CD14-positive monocyte (primary cell): Measurements from ENCODE around the gene COX7A2. TPM values are rescaled to one million over a fixed set of nuclear protein-coding genes. Genes with fewer than 3 reads are reported as not detected.
A peak's percentile ranks its signal among the peaks of the same experiment; 100 is the strongest.

ENCODE experiments used
- DNase-seq, 3 donors: peaks; one replicate each; pipeline ENCODE4 v3.0.0-alpha.2; 2011 to 2022
- H2AFZ ChIP-seq: 2 replicates; pipeline ENCODE4 v1.6.0; 2012; ENCODE audit warnings: mild to moderate bottlenecking, low read depth, low read length, inconsistent platforms; ENCODE audit not compliant: insufficient read depth, poor library complexity, severe bottlenecking
- H3K27ac ChIP-seq, 2 donors: 1 replicate in 1 of 2; 2 replicates in 1 of 2; pipeline ENCODE4 v1.5.1; 2012 to 2013; ENCODE audit warnings: low read length in 2 of 2, control low read depth in 1 of 2, inconsistent platforms in 1 of 2, low read depth in 1 of 2, mild to moderate bottlenecking in 1 of 2
- H3K27me3 ChIP-seq, 2 donors: one replicate each; pipeline versions ENCODE4 v1.6.0 to v1.6.1; 2011 to 2013; ENCODE audit warnings: low read length in 2 of 2; ENCODE audit not compliant: control insufficient read depth in 2 of 2, insufficient read depth in 2 of 2
- H3K36me3 ChIP-seq, 2 donors: replicated peaks in 1 of 2; 1 replicate in 1 of 2; 2 replicates in 1 of 2; pipeline versions ENCODE4 v1.5.1 to v1.6.1; 2012 to 2013; ENCODE audit warnings: low read length in 2 of 2, control low read depth in 1 of 2, inconsistent platforms in 1 of 2, mild to moderate bottlenecking in 1 of 2; ENCODE audit not compliant: insufficient read depth in 2 of 2, control insufficient read depth in 1 of 2
- H3K4me1 ChIP-seq, 2 donors: 1 replicate in 1 of 2; 2 replicates in 1 of 2; pipeline versions ENCODE4 v1.5.1 to v1.6.1; 2012 to 2013; ENCODE audit warnings: low read length in 2 of 2, control low read depth in 1 of 2, inconsistent platforms in 1 of 2, mild to moderate bottlenecking in 1 of 2, moderate library complexity in 1 of 2; ENCODE audit not compliant: insufficient read depth in 2 of 2, control insufficient read depth in 1 of 2
- H3K4me2 ChIP-seq: replicated peaks from 2 replicates; pipeline ENCODE3; 2012; ENCODE audit warnings: low read length, moderate library complexity, mild to moderate bottlenecking; ENCODE audit not compliant: poor library complexity, severe bottlenecking; ENCODE audit errors: extremely low read depth
- H3K4me3 ChIP-seq, 3 experiments: fragments of 200-600 bp in 1 of 3; sonication (generic) in 1 of 3; replicated peaks in 1 of 3; 1 replicate in 2 of 3; 2 replicates in 1 of 3; pipeline ENCODE4 v1.5.1; 2011 to 2013; ENCODE audit warnings: low read length in 3 of 3, mild to moderate bottlenecking in 3 of 3, control low read depth in 2 of 3, low read depth in 2 of 3, inconsistent platforms in 1 of 3, moderate library complexity in 1 of 3
- H3K79me2 ChIP-seq: 2 replicates; pipeline ENCODE4 v1.6.0; 2012; ENCODE audit warnings: mild to moderate bottlenecking, control low read depth, inconsistent platforms, low read length, moderate library complexity; ENCODE audit not compliant: insufficient read depth
- H3K9ac ChIP-seq: 2 replicates; pipeline ENCODE4 v1.6.0; 2017; ENCODE audit warnings: low read length, mild to moderate bottlenecking; ENCODE audit not compliant: insufficient read depth, poor library complexity, severe bottlenecking
- H3K9me3 ChIP-seq, 2 donors: replicated peaks in 1 of 2; 1 replicate in 1 of 2; 2 replicates in 1 of 2; pipeline versions ENCODE4 v1.5.1 to v1.6.1; 2012 to 2013; ENCODE audit warnings: low read length in 2 of 2, control low read depth in 1 of 2; ENCODE audit not compliant: control insufficient read depth in 1 of 2, insufficient read depth in 1 of 2
- H4K20me1 ChIP-seq: 2 replicates; pipeline ENCODE4 v1.6.0; 2012; ENCODE audit warnings: mild to moderate bottlenecking, low read length, control low read depth, moderate library complexity; ENCODE audit not compliant: insufficient read depth
- H3K27ac Mint-ChIP-seq, 7 donors: one replicate each; pipeline ENCODE4 v1.8.0; 2020; ENCODE audit warnings: mild to moderate bottlenecking in 7 of 7, mixed read lengths in 7 of 7, moderate library complexity in 6 of 7, inconsistent platforms in 2 of 7
- H3K27me3 Mint-ChIP-seq, 3 donors: one replicate each; pipeline ENCODE4 v1.8.0; 2021 to 2022; ENCODE audit warnings: low read depth in 3 of 3, mild to moderate bottlenecking in 3 of 3, mixed read lengths in 3 of 3, moderate library complexity in 3 of 3, inconsistent platforms in 1 of 3
- H3K36me3 Mint-ChIP-seq, 2 donors: one replicate each; pipeline ENCODE4 v1.8.0; 2020; ENCODE audit warnings: mixed read lengths in 2 of 2, inconsistent platforms in 1 of 2, mild to moderate bottlenecking in 1 of 2
- H3K4me1 Mint-ChIP-seq: one replicate; pipeline ENCODE4 v1.8.0; 2020; ENCODE audit warnings: mild to moderate bottlenecking, mixed read lengths
- H3K4me3 Mint-ChIP-seq, 2 donors: one replicate each; pipeline ENCODE4 v1.8.0; 2020; ENCODE audit warnings: mild to moderate bottlenecking in 2 of 2, mixed read lengths in 2 of 2, moderate library complexity in 1 of 2
- H3K9me3 Mint-ChIP-seq, 7 donors: one replicate each; pipeline ENCODE4 v1.8.0; 2020 to 2022; ENCODE audit warnings: mixed read lengths in 7 of 7, mild to moderate bottlenecking in 6 of 7, moderate library complexity in 6 of 7, inconsistent platforms in 2 of 7
- WGBS: methylation state at CpG from one replicate; pipeline ENCODE4 v1.1.5; 2013; ENCODE audit warnings: missing lambda C conversion rate; ENCODE audit not compliant: insufficient coverage; 5-methylcytosine and 5-hydroxymethylcytosine counted together
- intact Hi-C, 2 donors: fragments of 100-400 bp; cut with micrococcal nuclease; formaldehyde crosslinking; loops; one replicate each; pipeline versions ENCODE4 v1.15.0 to v1.15.1; 2023
- polyA plus RNA-seq, 3 donors: library from polyadenylated mRNA; depleted of rRNA in 1 of 3; unstranded in 2 of 3; stranded (reverse) in 1 of 3; fragments of 300-500 nt in 2 of 3; fragments of >200 nt in 1 of 3; fragmentation: Illumina TruSeq in 2 of 3; gene quantifications; 1 replicate in 2 of 3; 2 replicates in 1 of 3; pipeline ENCODE4 v1.2.3, GENCODE V29; 2012 to 2021
- TF ChIP-seq, protein P1 (sequence below): fragments of 200-600 bp; IDR thresholded peaks from one replicate; pipeline ENCODE4 v1.8.0; 2022; ENCODE audit warnings: antibody characterized with exemption, mild to moderate bottlenecking

Gene COX7A2
- polyA plus RNA-seq, 3 donors: 175 to 846 (median 798) TPM

- no CpG with 5 or more reads among the region's 2 CpGs for WGBS
These were observed 23.2 kb upstream of the COX7A2 start for GRCh38 chr6:75266716-75267291.

GRCh38 chr6:75263401-75263750, 19.8 kb upstream of the COX7A2 start:
- Mint-ChIP-seq H3K27me3 (no peaks in the 10 kb centered on the region), H3K4me1 (peaks cover 2% of the 10 kb centered on the region), H3K27ac (peak overlapping the region in 1 of 7 donors; percentile 35), H3K9me3 (no peaks in the 10 kb centered on the region), H3K4me3 (no peak overlapping the region), H3K36me3 (peaks cover 44 to 63% of the 10 kb centered on the region in 2 donors)
- intact Hi-C loops: no loop called here
- Histone ChIP-seq H3K36me3 (peaks cover 58 to 75% of the 10 kb centered on the region in 2 donors), H2AFZ (no peak overlapping the region), H3K79me2 (peaks cover 51% of the 10 kb centered on the region), H3K4me3 (no peak overlapping the region), H3K9ac (no peak overlapping the region), H3K4me1 (no peaks in the 10 kb centered on the region), H3K9me3 (no peaks in the 10 kb centered on the region), H3K4me2 (no peak overlapping the region), H3K27ac (no peak overlapping the region), H3K27me3 (no peaks in the 10 kb centered on the region), H4K20me1 (peaks cover 62% of the 10 kb centered on the region)
- no peak for DNase-seq
- TF ChIP-seq, protein P1, sequence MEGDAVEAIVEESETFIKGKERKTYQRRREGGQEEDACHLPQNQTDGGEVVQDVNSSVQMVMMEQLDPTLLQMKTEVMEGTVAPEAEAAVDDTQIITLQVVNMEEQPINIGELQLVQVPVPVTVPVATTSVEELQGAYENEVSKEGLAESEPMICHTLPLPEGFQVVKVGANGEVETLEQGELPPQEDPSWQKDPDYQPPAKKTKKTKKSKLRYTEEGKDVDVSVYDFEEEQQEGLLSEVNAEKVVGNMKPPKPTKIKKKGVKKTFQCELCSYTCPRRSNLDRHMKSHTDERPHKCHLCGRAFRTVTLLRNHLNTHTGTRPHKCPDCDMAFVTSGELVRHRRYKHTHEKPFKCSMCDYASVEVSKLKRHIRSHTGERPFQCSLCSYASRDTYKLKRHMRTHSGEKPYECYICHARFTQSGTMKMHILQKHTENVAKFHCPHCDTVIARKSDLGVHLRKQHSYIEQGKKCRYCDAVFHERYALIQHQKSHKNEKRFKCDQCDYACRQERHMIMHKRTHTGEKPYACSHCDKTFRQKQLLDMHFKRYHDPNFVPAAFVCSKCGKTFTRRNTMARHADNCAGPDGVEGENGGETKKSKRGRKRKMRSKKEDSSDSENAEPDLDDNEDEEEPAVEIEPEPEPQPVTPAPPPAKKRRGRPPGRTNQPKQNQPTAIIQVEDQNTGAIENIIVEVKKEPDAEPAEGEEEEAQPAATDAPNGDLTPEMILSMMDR: no peak

More at GRCh38 chr6:75266716-75267291, 23.2 kb upstream of the COX7A2 start:
- Histone ChIP-seq H3K36me3 (peaks cover 26 to 53% of the 10 kb centered on the region in 2 donors), H3K4me2 (no peak overlapping the region), H3K27me3 (no peaks in the 10 kb centered on the region), H4K20me1 (peaks cover 74% of the 10 kb centered on the region), H3K4me1 (peaks cover 4 to 5% of the 10 kb centered on the region in 2 donors), H3K9me3 (no peaks in the 10 kb centered on the region), H3K79me2 (peaks cover 85% of the 10 kb centered on the region), H3K9ac (no peak overlapping the region), H3K27ac (no peak overlapping the region), H3K4me3 (no peak overlapping the region), H2AFZ (no peak overlapping the region)
- H3K36me3 Mint-ChIP-seq: peaks cover 23 to 47% of the 10 kb centered on the region in 2 donors
- no peak overlapping the region for H3K27ac Mint-ChIP-seq
- DNase-seq: peak in 2 of 3 donors; percentile 40 to 63
- TF ChIP-seq, protein P1: peak; percentile 83
- no peaks in the 10 kb centered on the region for H3K27me3 Mint-ChIP-seq
- intact Hi-C loops: loop anchor here (5.0 kb wide), 1 partner anchor 260 kb away; no protein-coding TSS in a partner anchor
- no peaks in the 10 kb centered on the region for H3K9me3 Mint-ChIP-seq
- no peak overlapping the region for H3K4me3 Mint-ChIP-seq
- H3K4me1 Mint-ChIP-seq: peaks cover 9% of the 10 kb centered on the region
